Vagina (tissue), 2 donors: Measurements from ENCODE around the gene SPTSSB. TPM values are rescaled to one million over a fixed set of nuclear protein-coding genes. Genes with fewer than 3 reads are reported as not detected.

Source experiments
- DNase-seq, 2 donors: peaks; one replicate each; pipeline ENCODE4 v3.0.0-alpha.2; 2017; ENCODE audit errors: extremely low spot score in 2 of 2
- H3K27ac ChIP-seq: fragments of 200-600 bp; sonication (generic); one replicate; pipeline ENCODE4 v1.5.1; 2019
- H3K27me3 ChIP-seq: fragments of 200-600 bp; sonication (generic); one replicate; pipeline ENCODE4 v1.5.1; 2019
- H3K36me3 ChIP-seq, 2 donors: fragments of 200-600 bp; sonication (generic); one replicate each; pipeline ENCODE4 v1.5.1; 2017 to 2019
- H3K4me1 ChIP-seq: fragments of 200-600 bp; sonication (generic); one replicate; pipeline ENCODE4 v1.5.1; 2019
- H3K4me3 ChIP-seq, 2 donors: fragments of 200-600 bp; sonication (generic); 1 replicate in 1 of 2; 2 replicates in 1 of 2; pipeline ENCODE4 v1.5.1; 2016 to 2019
- H3K9me3 ChIP-seq: fragments of 200-600 bp; sonication (generic); one replicate; pipeline ENCODE4 v1.5.1; 2019
- POLR2A ChIP-seq, 2 donors: fragments of 450-650 bp; IDR thresholded peaks; one replicate each; pipeline ENCODE4 v1.6.1; 2017; ENCODE audit warnings: antibody characterized with exemption in 2 of 2, mild to moderate bottlenecking in 2 of 2, moderate library complexity in 2 of 2
- POLR2AphosphoS5 ChIP-seq, 2 donors: sonication (generic); formaldehyde crosslinking; IDR thresholded peaks; one replicate each; pipeline ENCODE4 v1.9.0; 2017; ENCODE audit warnings: antibody characterized with exemption in 2 of 2, mild to moderate bottlenecking in 2 of 2, low read depth in 1 of 2; ENCODE audit not compliant: insufficient read depth in 1 of 2
- intact Hi-C: fragments of 100-400 bp; cut with DNase I; formaldehyde crosslinking; loops from one replicate; pipeline ENCODE4 v1.15.1; 2023
- total RNA-seq: library from RNA; depleted of rRNA; stranded (reverse); fragments of >200 nt; gene quantifications from one replicate; pipeline ENCODE4 v1.2.3, GENCODE V29; 2016
- TF ChIP-seq, protein P1 (sequence below), 3 experiments: fragments of 450-650 bp in 2 of 3; fragments of 200-600 bp in 1 of 3; sonication (generic) in 1 of 3; IDR thresholded peaks; one replicate each; pipeline ENCODE4 v1.5.1; 2017 to 2019; ENCODE audit warnings: antibody characterized with exemption in 3 of 3, mild to moderate bottlenecking in 2 of 3, moderate library complexity in 2 of 3

SPTSSB gene
- total RNA-seq, 1 donor from 2014 or later: 2.9 TPM

- no peaks in the 10 kb centered on the region for H3K4me1 ChIP-seq
Measured at GRCh38 chr3:161409069-161409468, 37.8 kb upstream of the SPTSSB start.

GRCh38 chr3:161406594-161407555, 35.6 kb upstream of the SPTSSB start:
- Histone ChIP-seq H3K27ac (no peak overlapping the region), H3K9me3 (no peaks in the 10 kb centered on the region), H3K27me3 (no peaks in the 10 kb centered on the region), H3K4me3 (no peak overlapping the region), H3K4me1 (no peaks in the 10 kb centered on the region), H3K36me3 (no peaks in the 10 kb centered on the region)
- no peak for TF ChIP-seq POLR2A (IDR thresholded peaks at IDR 0.05)
- TF ChIP-seq, protein P1, sequence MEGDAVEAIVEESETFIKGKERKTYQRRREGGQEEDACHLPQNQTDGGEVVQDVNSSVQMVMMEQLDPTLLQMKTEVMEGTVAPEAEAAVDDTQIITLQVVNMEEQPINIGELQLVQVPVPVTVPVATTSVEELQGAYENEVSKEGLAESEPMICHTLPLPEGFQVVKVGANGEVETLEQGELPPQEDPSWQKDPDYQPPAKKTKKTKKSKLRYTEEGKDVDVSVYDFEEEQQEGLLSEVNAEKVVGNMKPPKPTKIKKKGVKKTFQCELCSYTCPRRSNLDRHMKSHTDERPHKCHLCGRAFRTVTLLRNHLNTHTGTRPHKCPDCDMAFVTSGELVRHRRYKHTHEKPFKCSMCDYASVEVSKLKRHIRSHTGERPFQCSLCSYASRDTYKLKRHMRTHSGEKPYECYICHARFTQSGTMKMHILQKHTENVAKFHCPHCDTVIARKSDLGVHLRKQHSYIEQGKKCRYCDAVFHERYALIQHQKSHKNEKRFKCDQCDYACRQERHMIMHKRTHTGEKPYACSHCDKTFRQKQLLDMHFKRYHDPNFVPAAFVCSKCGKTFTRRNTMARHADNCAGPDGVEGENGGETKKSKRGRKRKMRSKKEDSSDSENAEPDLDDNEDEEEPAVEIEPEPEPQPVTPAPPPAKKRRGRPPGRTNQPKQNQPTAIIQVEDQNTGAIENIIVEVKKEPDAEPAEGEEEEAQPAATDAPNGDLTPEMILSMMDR (IDR thresholded peaks at IDR 0.05): no peak
- no peak for TF ChIP-seq POLR2AphosphoS5 (IDR thresholded peaks at IDR 0.05; ENCODE audit: insufficient read depth in 1 of 2, low read depth in 1 of 2)
- DNase-seq: no peak
- intact Hi-C loops: no loop called here

More at GRCh38 chr3:161409069-161409468, 37.8 kb upstream of the SPTSSB start:
- Histone ChIP-seq H3K9me3 (no peaks in the 10 kb centered on the region), H3K27me3 (no peaks in the 10 kb centered on the region), H3K4me3 (no peak overlapping the region), H3K27ac (no peak overlapping the region), H3K36me3 (no peaks in the 10 kb centered on the region)
- intact Hi-C loops: no loop called here
- TF ChIP-seq, protein P1 (IDR thresholded peaks at IDR 0.05): peak in 1 of 3 experiments; percentile 18
- no peak for TF ChIP-seq POLR2A (IDR thresholded peaks at IDR 0.05)
- no peak for TF ChIP-seq POLR2AphosphoS5 (IDR thresholded peaks at IDR 0.05; ENCODE audit: insufficient read depth in 1 of 2, low read depth in 1 of 2)
- no peak for DNase-seq

GRCh38 chr3:161405836-161406235, 34.5 kb upstream of the SPTSSB start:
- H3K27ac ChIP-seq: no peak overlapping the region
- no peaks in the 10 kb centered on the region for H3K4me1 ChIP-seq
- H3K4me3 ChIP-seq: no peak overlapping the region
- intact Hi-C loops: no loop called here
- H3K36me3 ChIP-seq: no peaks in the 10 kb centered on the region
- no peak for DNase-seq
- no peaks in the 10 kb centered on the region for H3K27me3 ChIP-seq
- no peak for TF ChIP-seq POLR2AphosphoS5 (IDR thresholded peaks at IDR 0.05; ENCODE audit: insufficient read depth in 1 of 2, low read depth in 1 of 2)
- TF ChIP-seq POLR2A (IDR thresholded peaks at IDR 0.05): no peak
- TF ChIP-seq, protein P1 (IDR thresholded peaks at IDR 0.05): no peak
- no peaks in the 10 kb centered on the region for H3K9me3 ChIP-seq

DNA sequence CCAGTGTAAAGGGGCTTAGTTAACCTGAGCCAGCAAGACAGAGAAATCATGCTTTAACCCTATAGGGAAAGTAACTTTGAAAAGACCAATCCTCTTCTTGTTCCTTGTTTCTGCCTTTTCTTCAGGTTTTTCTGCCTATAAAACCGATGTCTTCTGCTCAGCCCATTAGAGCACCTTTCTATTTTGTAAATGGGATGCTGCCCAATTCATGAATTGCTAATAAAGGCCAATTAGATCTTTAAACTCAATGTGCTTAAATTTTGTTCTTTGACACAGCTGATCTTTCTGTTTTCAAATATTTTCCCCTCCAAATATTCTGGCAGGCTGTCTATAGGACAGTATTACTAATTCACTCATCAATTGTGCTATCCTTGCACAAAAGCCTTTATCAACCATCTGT, 33.8 kb upstream of the SPTSSB start:
- no peak for DNase-seq
- Histone ChIP-seq H3K27ac (no peak overlapping the region), H3K4me1 (no peaks in the 10 kb centered on the region), H3K4me3 (no peak overlapping the region), H3K9me3 (no peaks in the 10 kb centered on the region), H3K27me3 (no peaks in the 10 kb centered on the region), H3K36me3 (no peaks in the 10 kb centered on the region)
- TF ChIP-seq POLR2A (IDR thresholded peaks at IDR 0.05) (no peak), POLR2AphosphoS5 (IDR thresholded peaks at IDR 0.05; ENCODE audit: insufficient read depth in 1 of 2, low read depth in 1 of 2) (no peak)
- TF ChIP-seq, protein P1 (IDR thresholded peaks at IDR 0.05): no peak
- intact Hi-C loops: no loop called here

GRCh38 chr3:161403251-161403650, 31.9 kb upstream of the SPTSSB start:
- H3K27me3 ChIP-seq: no peaks in the 10 kb centered on the region
- no peaks in the 10 kb centered on the region for H3K4me1 ChIP-seq
- intact Hi-C loops: no loop called here
- H3K27ac ChIP-seq: no peak overlapping the region
- H3K36me3 ChIP-seq: no peaks in the 10 kb centered on the region
- no peak for DNase-seq
- TF ChIP-seq POLR2A (IDR thresholded peaks at IDR 0.05): no peak
- TF ChIP-seq, protein P1 (IDR thresholded peaks at IDR 0.05): no peak
- TF ChIP-seq POLR2AphosphoS5 (IDR thresholded peaks at IDR 0.05; ENCODE audit: insufficient read depth in 1 of 2, low read depth in 1 of 2): no peak
- H3K9me3 ChIP-seq: no peaks in the 10 kb centered on the region
- no peak overlapping the region for H3K4me3 ChIP-seq
